B cell (primary cell): ENCODE results near the gene CD44. TPM values are rescaled to one million over a fixed set of nuclear protein-coding genes. Genes with fewer than 3 reads are reported as not detected.
A peak's percentile ranks its signal among the peaks of the same experiment; 100 is the strongest.

ENCODE experiments used
- ATAC-seq: fragments of 200-7000 bp; cut with Tn5 transposase; one replicate; pipeline ENCODE4 v1.10.0; 2021; ENCODE audit warnings: low read depth, mild to moderate bottlenecking, moderate number of reproducible peaks, moderate library complexity
- CTCF ChIA-PET: fragments of 350-600 bp; sonication (Branson Sonifier 250); formaldehyde crosslinking; loops from one replicate; lab custom pipeline; 2021; ENCODE audit warnings: antibody characterized with exemption, inconsistent platforms; lab: Charles Lee
- POLR2A ChIA-PET: fragments of 350-600 bp; sonication (Branson Sonifier 250); formaldehyde crosslinking; loops from one replicate; lab custom pipeline; 2021; ENCODE audit warnings: antibody characterized with exemption; lab: Charles Lee
- DNase-seq: peaks from one replicate; pipeline ENCODE4 v3.0.0; 2013
- H2AFZ ChIP-seq: 2 replicates; pipeline ENCODE4 v1.6.1; 2012; ENCODE audit warnings: mild to moderate bottlenecking, low read depth, low read length; ENCODE audit not compliant: insufficient read depth, poor library complexity, severe bottlenecking
- H3K27ac ChIP-seq, 2 donors: 1 replicate in 1 of 2; 2 replicates in 1 of 2; pipeline ENCODE4 v1.5.1; 2012 to 2013; ENCODE audit warnings: low read length in 2 of 2, mild to moderate bottlenecking in 2 of 2, moderate library complexity in 1 of 2
- H3K27me3 ChIP-seq, 4 experiments: fragments of 200-600 bp in 1 of 4; sonication (generic) in 1 of 4; replicated peaks in 1 of 4; 1 replicate in 2 of 4; 2 replicates in 2 of 4; pipeline versions ENCODE4 v1.6.1 to v1.7.0; 2013 to 2016; ENCODE audit warnings: low read length in 3 of 4, mild to moderate bottlenecking in 2 of 4, mixed read lengths in 1 of 4, moderate library complexity in 1 of 4; ENCODE audit not compliant: insufficient read depth in 4 of 4, control insufficient read depth in 3 of 4; ENCODE audit errors: control extremely low read depth in 1 of 4
- H3K36me3 ChIP-seq, 2 experiments: replicated peaks in 1 of 2; 1 replicate in 1 of 2; 2 replicates in 1 of 2; pipeline versions ENCODE4 v1.6.1 to v1.7.1; 2013; ENCODE audit warnings: low read length in 1 of 2; ENCODE audit not compliant: insufficient read depth in 2 of 2, control insufficient read depth in 1 of 2; ENCODE audit errors: control extremely low read depth in 1 of 2, extremely low read depth in 1 of 2
- H3K4me1 ChIP-seq, 2 donors: fragments of 200-600 bp in 1 of 2; sonication (generic) in 1 of 2; 1 replicate in 1 of 2; 2 replicates in 1 of 2; pipeline versions ENCODE4 v1.5.1 to v1.6.1; 2013 to 2017; ENCODE audit warnings: low read length in 2 of 2; ENCODE audit not compliant: control insufficient read depth in 2 of 2, insufficient read depth in 2 of 2
- H3K4me2 ChIP-seq: replicated peaks from 2 replicates; pipeline ENCODE3; 2012; ENCODE audit warnings: mild to moderate bottlenecking, low read depth, low read length; ENCODE audit not compliant: poor library complexity, severe bottlenecking
- H3K4me3 ChIP-seq, 5 experiments: fragments of 200-600 bp in 1 of 5; sonication (generic) in 1 of 5; 1 replicate in 3 of 5; 2 replicates in 2 of 5; pipeline versions ENCODE4 v1.5.1 to v1.7.0; 2011 to 2016; ENCODE audit warnings: low read length in 4 of 5, mild to moderate bottlenecking in 4 of 5, low read depth in 2 of 5, control low read depth in 1 of 5, moderate library complexity in 1 of 5; ENCODE audit not compliant: insufficient read depth in 1 of 5; ENCODE audit errors: control extremely low read depth in 1 of 5, extremely low read depth in 1 of 5
- H3K79me2 ChIP-seq: fragments of 200-600 bp; sonication (generic); one replicate; pipeline ENCODE4 v1.6.0; 2016; ENCODE audit warnings: low read length; ENCODE audit not compliant: control insufficient read depth, insufficient read depth
- H3K9ac ChIP-seq: fragments of 200-600 bp; sonication (generic); 2 replicates; pipeline ENCODE4 v1.6.1; 2017; ENCODE audit warnings: mild to moderate bottlenecking, low read length, moderate library complexity
- H3K9me3 ChIP-seq, 3 donors: one replicate each; pipeline versions ENCODE4 v1.6.1 to v1.7.1; 2013; ENCODE audit warnings: low read length in 2 of 3; ENCODE audit not compliant: control insufficient read depth in 2 of 3, insufficient read depth in 1 of 3; ENCODE audit errors: control extremely low read depth in 1 of 3
- H4K20me1 ChIP-seq: 2 replicates; pipeline ENCODE4 v1.6.0; 2012; ENCODE audit warnings: mild to moderate bottlenecking, low read length; ENCODE audit not compliant: insufficient read depth, control insufficient read depth, poor library complexity, severe bottlenecking
- H3K27ac Mint-ChIP-seq: one replicate; pipeline ENCODE4 v1.8.0; 2021; ENCODE audit warnings: mixed read lengths
- H3K27me3 Mint-ChIP-seq: one replicate; pipeline ENCODE4 v1.8.0; 2021; ENCODE audit warnings: mixed read lengths
- H3K4me1 Mint-ChIP-seq: one replicate; pipeline ENCODE4 v1.8.0; 2021; ENCODE audit warnings: mixed read lengths
- H3K4me3 Mint-ChIP-seq: one replicate; pipeline ENCODE4 v1.8.0; 2021; ENCODE audit warnings: mixed read lengths
- H3K9me3 Mint-ChIP-seq: one replicate; pipeline ENCODE4 v1.8.0; 2022; ENCODE audit warnings: mixed read lengths; ENCODE audit not compliant: insufficient read depth
- EZH2 ChIP-seq: IDR thresholded peaks from 2 replicates; pipeline ENCODE4 v1.6.1; 2012; ENCODE audit warnings: borderline replicate concordance, low read depth, mild to moderate bottlenecking, moderate library complexity, low read length; ENCODE audit not compliant: insufficient read depth, poor library complexity, severe bottlenecking
- WGBS: methylation state at CpG from one replicate; pipeline ENCODE4 v1.1.5; 2013; ENCODE audit warnings: missing lambda C conversion rate; ENCODE audit not compliant: insufficient coverage; 5-methylcytosine and 5-hydroxymethylcytosine counted together
- intact Hi-C: fragments of 100-400 bp; cut with micrococcal nuclease; formaldehyde crosslinking; loops from one replicate; pipeline ENCODE4 v1.10.0; 2022
- polyA plus RNA-seq: library from polyadenylated mRNA; depleted of rRNA; stranded (reverse); fragments of >200 nt; gene quantifications from 2 replicates; pipeline ENCODE4 v1.2.3, GENCODE V29; 2012
- total RNA-seq, 2 donors: library from RNA; stranded (reverse); fragments of 120-200 nt in 1 of 2; gene quantifications; 1 replicate in 1 of 2; 2 replicates in 1 of 2; pipeline versions ENCODE4 v1.2.3 to v1.2.4, GENCODE V29; 2013 to 2022
- TF ChIP-seq, protein P1 (sequence below): fragments of 200-600 bp; IDR thresholded peaks from one replicate; pipeline ENCODE4 v1.8.0; 2022; ENCODE audit warnings: antibody characterized with exemption, mild to moderate bottlenecking

CD44 gene
- total and polyA plus RNA-seq, 2 donors (not counting 1 experiment from before 2014, with no cell fraction given): 261 to 896 TPM

DNA sequence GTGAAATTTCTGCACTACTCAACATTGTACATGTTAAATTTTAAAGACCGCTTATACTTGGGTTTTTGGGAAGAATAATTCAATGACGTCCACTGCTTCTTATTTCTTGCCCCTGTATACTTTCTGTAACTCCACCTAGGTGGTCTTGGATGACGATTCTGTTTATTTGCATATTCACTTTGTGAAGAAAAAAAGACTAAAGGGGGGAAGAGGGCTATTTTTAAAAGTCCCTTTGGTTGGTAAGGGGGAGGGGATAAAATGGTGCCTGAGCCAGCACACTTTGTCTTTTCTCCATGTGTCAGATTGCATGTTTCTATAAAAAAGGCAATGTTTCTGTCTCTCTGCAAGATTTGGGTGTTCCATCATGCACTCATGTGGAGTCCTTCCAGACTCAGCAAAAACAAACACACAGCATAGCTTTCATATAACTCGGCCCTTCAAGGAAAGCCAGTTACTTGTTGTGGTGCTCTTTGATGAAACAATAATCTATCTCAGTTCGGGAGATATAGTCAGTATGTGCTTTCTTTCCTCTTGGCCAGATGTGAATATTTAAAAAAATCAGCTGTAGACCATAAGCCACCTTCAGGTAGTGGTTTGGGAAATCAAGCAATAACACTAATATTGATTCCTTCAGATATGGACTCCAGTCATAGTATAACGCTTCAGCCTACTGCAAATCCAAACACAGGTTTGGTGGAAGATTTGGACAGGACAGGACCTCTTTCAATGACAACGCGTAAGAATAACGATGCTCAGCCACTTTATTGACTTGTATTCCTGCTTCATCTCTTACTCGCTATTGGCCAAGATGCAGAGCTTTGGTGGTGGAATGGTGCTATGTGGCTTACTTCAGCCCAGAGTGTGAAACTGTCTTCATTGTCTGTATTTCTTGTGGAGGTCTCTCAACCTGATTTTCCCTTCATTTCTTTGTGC is 68.8 kb downstream of the CD44 start:
- TF ChIP-seq, protein P1, sequence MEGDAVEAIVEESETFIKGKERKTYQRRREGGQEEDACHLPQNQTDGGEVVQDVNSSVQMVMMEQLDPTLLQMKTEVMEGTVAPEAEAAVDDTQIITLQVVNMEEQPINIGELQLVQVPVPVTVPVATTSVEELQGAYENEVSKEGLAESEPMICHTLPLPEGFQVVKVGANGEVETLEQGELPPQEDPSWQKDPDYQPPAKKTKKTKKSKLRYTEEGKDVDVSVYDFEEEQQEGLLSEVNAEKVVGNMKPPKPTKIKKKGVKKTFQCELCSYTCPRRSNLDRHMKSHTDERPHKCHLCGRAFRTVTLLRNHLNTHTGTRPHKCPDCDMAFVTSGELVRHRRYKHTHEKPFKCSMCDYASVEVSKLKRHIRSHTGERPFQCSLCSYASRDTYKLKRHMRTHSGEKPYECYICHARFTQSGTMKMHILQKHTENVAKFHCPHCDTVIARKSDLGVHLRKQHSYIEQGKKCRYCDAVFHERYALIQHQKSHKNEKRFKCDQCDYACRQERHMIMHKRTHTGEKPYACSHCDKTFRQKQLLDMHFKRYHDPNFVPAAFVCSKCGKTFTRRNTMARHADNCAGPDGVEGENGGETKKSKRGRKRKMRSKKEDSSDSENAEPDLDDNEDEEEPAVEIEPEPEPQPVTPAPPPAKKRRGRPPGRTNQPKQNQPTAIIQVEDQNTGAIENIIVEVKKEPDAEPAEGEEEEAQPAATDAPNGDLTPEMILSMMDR: no peak
- TF ChIP-seq EZH2: no peak
- H3K4me1 ChIP-seq: peaks cover 16 to 17% of the 10 kb centered on the region in 2 donors
- no peak for DNase-seq
- POLR2A ChIA-PET: no interaction called here
- peaks cover 0 to 3% (median 0%) of the 10 kb centered on the region in 3 donors for H3K9me3 ChIP-seq
- CTCF ChIA-PET: no interaction called here
- H3K27me3 ChIP-seq: no peaks in the 10 kb centered on the region
- no peaks in the 10 kb centered on the region for H4K20me1 ChIP-seq
- Mint-ChIP-seq H3K9me3 (no peaks in the 10 kb centered on the region), H3K4me1 (peaks cover 45% of the 10 kb centered on the region), H3K27ac (peak overlapping the region; percentile 2), H3K27me3 (no peaks in the 10 kb centered on the region), H3K4me3 (no peak overlapping the region)
- no peak for ATAC-seq
- H3K36me3 ChIP-seq: peaks cover 3 to 77% of the 10 kb centered on the region in 2 experiments
- H3K4me2 ChIP-seq: no peak overlapping the region
- H2AFZ ChIP-seq: no peak overlapping the region
- no peak overlapping the region for H3K9ac ChIP-seq
- no peak overlapping the region for H3K27ac ChIP-seq
- no CpG with 5 or more reads among the region's 10 CpGs for WGBS
- H3K79me2 ChIP-seq: peaks cover 17% of the 10 kb centered on the region
- intact Hi-C loops: no loop called here
- H3K4me3 ChIP-seq: no peak overlapping the region

DNA sequence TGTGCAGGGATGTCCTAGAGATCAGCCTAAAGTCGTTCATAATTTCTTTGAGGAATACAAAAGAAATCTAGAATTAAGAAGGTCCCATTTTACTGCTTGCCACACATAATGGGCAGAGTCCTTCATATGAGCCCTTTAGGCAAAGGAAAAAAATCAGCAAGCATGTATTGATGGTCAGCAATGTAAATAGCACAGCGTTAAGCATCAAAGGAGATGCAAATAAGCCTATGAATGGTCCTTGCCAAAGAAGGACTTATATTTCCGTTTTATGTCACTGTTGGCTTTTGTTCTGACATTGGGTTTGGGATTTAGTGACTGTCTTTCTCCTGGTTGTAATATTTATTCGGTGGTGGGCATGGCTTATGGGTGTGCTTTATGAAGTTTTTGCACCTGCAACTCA is 69.8 kb downstream of the CD44 start:
- ATAC-seq (no peak), DNase-seq (no peak)

More for the DNA sequence above, 69.8 kb downstream of the CD44 start:
- no peak overlapping the region for H3K4me2 ChIP-seq
- H3K4me1 ChIP-seq: peaks cover 26 to 27% of the 10 kb centered on the region in 2 donors
- no peak overlapping the region for H3K9ac ChIP-seq
- Mint-ChIP-seq H3K27ac (no peak overlapping the region), H3K9me3 (no peaks in the 10 kb centered on the region), H3K4me3 (no peak overlapping the region), H3K27me3 (no peaks in the 10 kb centered on the region), H3K4me1 (peaks cover 47% of the 10 kb centered on the region)
- CTCF ChIA-PET: interaction anchor here (1.0 to 1.1 kb wide), 2 partner anchors 10 to 211 kb away, joined by 3 read pairs; no protein-coding TSS in a partner anchor
- POLR2A ChIA-PET: no interaction called here
- no peaks in the 10 kb centered on the region for H3K27me3 ChIP-seq
- intact Hi-C loops: no loop called here
- H3K36me3 ChIP-seq: peaks cover 3 to 69% of the 10 kb centered on the region in 2 experiments
- no peak for TF ChIP-seq EZH2
- TF ChIP-seq, protein P1: no peak
- no peak overlapping the region for H2AFZ ChIP-seq
- WGBS: 66% methylated on average over 2 of the region's 4 CpGs
- no peaks in the 10 kb centered on the region for H4K20me1 ChIP-seq
- peaks cover 0 to 3% (median 0%) of the 10 kb centered on the region in 3 donors for H3K9me3 ChIP-seq
- H3K27ac ChIP-seq: no peak overlapping the region
- H3K4me3 ChIP-seq: no peak overlapping the region
- H3K79me2 ChIP-seq: peaks cover 19% of the 10 kb centered on the region
